GM15510 (cell line): ENCODE measurements around the gene NOS1AP.

Experiments
- POLR2A ChIP-seq: IDR thresholded peaks from 3 replicates; pipeline ENCODE4 v1.6.1; 2011; ENCODE audit warnings: borderline replicate concordance; ENCODE audit not compliant: insufficient read length; ENCODE audit errors: extremely low read depth

Gene NOS1AP

DNA sequence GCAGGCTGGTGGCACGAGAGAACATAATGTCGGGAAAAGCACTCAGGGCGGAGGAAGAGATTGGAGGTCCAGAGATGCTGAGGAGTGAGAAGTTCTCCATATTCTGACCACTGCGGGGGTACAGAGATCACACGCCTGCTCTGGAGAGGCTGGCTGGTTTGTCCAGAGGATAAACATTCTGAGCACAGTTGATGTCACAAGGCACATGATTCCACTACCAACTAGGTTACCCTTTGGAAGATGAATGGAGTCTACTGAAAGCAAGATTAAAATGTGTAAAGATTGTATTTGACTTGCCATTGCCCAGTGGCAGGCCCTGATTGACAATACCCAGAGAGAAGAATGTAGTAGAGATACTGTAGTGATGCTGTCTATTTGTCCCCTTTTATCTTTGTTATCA lies 307.2 kb downstream of the NOS1AP start, which contains the start of gene SPATA46:
SPATA46 (minus strand) TSS at position 164 of the 400 bp plus-strand sequence; CDS start at position 100, 64 bp downstream.
- TF ChIP-seq POLR2A = no peak

DNA sequence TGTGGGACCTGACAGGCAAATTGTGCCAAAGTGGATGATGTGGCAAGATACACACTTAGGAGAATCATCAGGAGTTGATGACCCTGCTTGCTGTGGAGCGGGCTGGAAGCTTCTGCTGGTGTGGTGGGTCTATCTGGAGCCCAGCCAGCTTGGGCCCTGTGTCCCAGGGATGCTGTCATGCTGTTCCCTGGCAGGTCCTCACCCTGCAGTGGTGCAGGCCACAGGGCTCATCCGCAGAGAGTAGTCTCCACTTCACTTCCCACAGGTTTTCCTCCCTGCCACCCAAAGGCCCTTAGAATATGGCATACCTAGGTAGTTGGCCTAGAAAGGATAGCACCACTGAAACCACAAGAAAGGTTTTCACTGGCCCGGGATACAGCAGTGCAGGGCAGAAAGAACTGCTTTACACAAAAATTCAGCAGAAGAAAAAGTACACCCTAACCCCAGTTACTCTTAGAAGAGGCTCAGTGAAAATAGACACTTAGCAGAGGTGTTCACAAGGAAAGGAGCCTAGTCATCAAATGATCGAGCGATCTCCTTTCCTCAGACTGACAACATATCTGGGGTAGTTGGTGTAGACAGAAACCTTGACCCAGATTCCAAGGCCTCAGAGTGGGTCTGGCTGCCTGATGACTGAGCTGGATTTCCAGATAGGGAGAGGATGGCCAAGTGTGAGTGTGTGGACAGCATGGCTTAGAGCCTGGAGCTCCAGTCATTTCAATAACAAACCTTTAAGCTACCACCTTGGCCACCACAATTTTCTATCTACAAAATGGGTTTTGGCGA lies 310.8 kb downstream of the NOS1AP start:
- no peak for TF ChIP-seq POLR2A

- no peak for TF ChIP-seq POLR2A
These were observed 311.9 kb downstream of the NOS1AP start, which contains the start of gene C1orf226 for GRCh38 chr1:162381383-162381782. Gene C1orf226, plus strand, starts transcription at chr1:162381728. Its CDS starts 174 bp downstream, at chr1:162381902.

DNA sequence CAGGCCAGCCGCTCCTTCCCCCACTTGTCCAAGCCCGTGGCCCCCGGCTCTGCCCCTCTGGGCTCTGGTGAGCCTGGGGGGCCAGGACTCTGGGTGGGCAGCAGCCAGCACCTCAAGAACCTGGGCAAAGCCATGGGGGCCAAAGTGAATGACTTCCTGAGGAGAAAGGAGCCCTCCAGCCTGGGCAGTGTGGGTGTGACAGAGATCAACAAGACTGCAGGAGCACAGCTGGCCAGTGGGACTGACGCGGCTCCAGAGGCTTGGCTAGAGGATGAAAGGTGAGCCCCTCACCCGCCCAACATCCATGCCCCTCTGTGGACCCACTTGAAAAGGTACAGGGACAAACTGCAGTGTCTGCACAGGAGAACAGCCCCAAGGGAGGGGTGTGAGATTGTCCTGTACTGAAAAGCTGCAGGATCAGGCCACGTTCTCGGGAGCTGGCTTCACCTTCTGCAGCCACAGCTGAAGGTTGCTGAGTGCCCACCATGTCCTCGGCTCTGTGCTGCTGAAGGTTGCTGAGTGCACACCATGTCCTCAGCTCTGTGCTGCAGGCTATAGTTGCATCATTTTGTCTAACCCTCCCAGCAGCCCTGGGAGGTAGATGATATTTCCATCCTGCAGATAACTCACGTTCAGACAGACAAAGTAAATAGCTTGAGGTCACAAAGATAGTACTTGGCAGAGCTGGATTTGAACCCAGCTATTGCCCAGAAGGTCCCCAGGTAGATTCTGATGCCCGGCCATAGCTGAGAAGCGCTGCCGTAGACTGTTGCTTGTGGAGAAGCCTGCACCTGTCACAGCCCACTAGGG lies 312.7 kb downstream of the NOS1AP start:
- TF ChIP-seq POLR2A = no peak

DNA sequence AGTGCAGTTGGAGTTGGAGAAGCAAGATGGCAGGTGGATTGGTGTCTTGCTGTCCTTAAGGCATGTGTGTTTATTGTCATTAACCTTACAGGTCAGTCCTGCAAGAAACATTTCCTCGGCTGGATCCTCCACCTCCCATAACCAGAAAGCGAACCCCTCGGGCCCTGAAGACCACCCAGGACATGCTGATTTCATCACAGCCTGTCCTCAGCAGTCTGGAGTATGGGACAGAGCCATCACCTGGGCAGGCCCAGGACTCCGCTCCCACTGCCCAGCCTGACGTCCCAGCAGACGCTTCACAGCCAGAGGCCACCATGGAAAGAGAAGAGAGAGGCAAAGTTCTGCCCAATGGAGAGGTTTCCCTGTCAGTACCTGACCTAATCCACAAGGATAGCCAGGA lies 313.6 kb downstream of the NOS1AP start:
- no peak for TF ChIP-seq POLR2A

- no peak for TF ChIP-seq POLR2A
These were observed 314.0 kb downstream of the NOS1AP start for GRCh38 chr1:162383516-162383915.

- no peak for TF ChIP-seq POLR2A
These were observed 314.6 kb downstream of the NOS1AP start for GRCh38 chr1:162384116-162384515.

DNA sequence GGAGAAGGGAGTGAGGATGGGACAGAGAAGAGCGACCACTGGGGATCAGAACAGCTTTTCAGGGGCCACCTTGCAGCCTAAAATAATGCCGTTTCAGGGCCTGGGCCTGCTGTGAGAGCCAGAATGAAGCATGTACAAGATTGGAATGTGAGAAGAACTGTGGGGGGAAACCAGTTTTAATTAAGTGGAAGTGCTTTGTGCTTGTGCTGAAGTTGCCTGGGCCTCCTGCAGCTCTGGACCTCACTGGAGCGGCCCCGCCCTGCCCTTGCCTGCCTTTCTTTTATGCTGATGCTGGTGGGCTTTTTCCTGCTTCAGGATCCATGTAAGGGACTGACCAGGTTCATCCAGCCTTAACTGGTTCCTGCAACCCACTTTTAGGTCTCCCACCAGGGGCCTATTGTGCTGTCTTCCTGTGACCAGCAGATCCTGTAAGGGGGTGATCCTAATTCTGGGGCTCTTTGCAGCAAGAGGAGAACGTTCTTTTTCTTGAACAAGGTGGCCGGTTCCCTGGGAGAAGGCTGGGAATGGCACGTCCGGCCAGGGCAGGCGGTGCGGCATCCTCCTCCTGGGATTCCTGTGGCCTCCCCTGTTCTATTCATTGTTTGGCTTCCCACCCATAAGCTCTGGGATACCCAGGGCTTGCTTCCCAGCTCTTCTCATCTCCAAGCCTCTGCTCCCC lies 315.2 kb downstream of the NOS1AP start:
- no peak for TF ChIP-seq POLR2A

- TF ChIP-seq POLR2A = no peak
These were observed 315.8 kb downstream of the NOS1AP start for GRCh38 chr1:162385280-162385623.

DNA sequence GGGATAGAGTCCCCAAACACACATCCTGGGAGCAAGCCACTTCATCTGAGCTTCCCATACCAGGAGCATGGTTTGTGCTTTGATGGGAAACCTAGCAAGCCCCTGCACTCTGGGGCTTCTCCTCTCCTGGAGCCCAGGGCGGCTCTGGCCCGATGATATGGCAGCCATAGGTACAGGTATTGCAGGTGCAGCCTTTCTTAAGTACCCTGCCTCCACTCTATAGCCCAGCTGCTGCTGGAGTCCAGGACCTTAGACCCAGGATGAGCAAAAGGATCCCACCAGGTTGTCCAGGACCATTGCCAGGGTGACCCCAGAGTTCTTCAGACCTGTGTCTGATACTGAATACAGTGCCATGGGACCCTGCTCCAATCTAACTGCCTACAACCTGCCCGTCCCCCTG lies 316.2 kb downstream of the NOS1AP start:
- no peak for TF ChIP-seq POLR2A

DNA sequence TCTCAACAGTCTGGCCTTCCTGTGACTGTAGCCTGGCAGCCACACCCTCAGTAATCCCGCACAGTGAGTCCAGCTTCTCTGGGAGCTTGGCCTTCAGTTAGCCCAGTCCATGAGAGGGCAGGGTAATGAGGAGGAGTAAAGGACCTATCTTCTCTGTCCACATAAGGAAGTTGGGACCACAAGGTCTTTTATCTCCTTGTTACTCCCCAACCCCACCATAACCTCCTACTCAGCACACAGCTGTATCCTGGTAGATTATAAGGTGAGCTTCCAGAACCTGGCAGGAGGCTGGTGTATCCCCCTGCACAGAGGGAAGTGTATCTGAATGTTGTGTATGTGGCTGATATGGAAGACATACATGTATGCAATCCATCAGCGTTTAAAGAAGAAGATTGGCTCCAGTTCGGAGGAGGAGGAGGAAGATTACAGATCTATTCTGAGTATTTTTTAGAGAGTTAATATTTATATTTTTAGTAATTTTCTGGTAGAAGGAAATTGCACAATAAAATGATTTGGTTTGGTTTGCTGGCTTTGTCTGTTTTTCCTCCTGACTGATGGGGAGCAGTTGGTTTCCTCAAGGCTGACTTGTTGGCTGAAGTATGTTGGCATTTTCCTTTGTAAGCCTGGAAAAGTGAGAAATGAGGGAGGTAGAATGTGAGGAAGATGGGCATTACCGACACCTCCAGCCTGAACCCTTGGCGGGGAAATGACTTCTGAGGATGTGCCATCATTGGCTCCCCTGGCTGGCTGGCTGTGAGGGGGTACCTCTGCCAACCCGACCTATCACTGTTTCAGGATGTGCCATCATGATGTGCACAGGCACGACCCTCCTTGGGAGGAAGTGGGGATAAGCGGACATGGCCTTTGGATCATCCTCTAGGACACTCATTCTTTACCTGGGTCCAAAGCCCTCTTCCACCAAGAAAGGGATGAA lies 317.1 kb downstream of the NOS1AP start:
- TF ChIP-seq POLR2A = no peak

GRCh38 chr1:162387226-162388082 lies 318.0 kb downstream of the NOS1AP start:
- TF ChIP-seq POLR2A = no peak

DNA sequence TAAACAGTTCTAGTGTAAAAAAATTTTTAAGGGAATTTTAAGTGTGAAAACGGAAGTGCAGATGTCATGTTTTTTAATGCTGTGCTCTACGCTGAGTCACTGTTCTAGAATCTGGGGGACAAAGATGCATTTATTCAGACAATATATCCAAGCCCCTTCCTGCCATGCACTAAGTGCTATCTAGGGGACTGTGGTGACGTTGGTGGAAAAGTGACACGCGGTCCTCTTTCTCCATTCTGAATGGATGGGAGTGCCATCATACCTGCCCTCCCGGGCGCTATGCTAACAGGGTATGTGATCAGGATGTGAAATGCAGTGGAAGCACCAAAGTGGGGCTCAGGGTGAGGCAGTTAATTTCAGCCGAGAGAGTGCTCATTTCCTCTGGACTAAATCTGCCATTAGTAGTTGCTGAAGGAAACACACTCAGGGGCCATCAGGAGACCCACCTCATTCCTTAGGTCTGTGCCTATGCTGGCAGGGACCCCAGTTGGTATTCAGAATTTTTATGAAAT lies 318.6 kb downstream of the NOS1AP start:
- no peak for TF ChIP-seq POLR2A

DNA sequence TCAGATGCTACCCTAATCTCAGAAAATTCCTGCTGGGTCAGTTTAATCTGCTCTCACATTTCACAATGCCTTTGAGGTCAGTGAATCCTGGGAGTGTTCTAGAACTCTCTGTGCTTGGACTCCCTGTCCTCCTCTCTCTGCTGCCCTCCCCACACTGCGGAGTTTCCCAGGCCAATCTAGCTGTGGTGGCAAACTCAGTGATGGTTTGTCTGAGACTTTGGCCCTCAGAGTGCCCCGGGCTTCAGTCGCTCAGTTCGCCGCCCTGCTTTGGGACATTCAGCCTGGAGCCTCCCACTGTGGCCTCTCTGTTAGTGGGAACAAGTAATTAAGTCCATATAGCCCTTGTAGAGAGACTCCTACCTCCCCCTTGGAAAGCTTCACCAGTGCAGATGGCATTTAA lies 319.1 kb downstream of the NOS1AP start:
- no peak for TF ChIP-seq POLR2A
